Measurements from ENCODE around the gene KCNJ8. TPM values are rescaled to one million over a fixed set of nuclear protein-coding genes. Genes with fewer than 3 reads are reported as not detected.

The KCNJ8 gene
- total RNA-seq, 1 donor from 2014 or later: 0.66 TPM

GRCh38 chr12:21717767-21718166, 56.7 kb downstream of the KCNJ8 start:
- Mint-ChIP-seq H3K4me3 (ENCODE audit: unreplicated experiment) (no peak overlapping the region), H3K36me3 (ENCODE audit: unreplicated experiment) (no peaks in the 10 kb centered on the region), H3K4me1 (ENCODE audit: low read depth, unreplicated experiment) (peaks cover 6% of the 10 kb centered on the region), H3K9me3 (ENCODE audit: unreplicated experiment) (no peaks in the 10 kb centered on the region), H3K27ac (ENCODE audit: unreplicated experiment) (no peak overlapping the region), H3K27me3 (ENCODE audit: unreplicated experiment) (no peaks in the 10 kb centered on the region)
- TF ChIP-seq, protein P1, sequence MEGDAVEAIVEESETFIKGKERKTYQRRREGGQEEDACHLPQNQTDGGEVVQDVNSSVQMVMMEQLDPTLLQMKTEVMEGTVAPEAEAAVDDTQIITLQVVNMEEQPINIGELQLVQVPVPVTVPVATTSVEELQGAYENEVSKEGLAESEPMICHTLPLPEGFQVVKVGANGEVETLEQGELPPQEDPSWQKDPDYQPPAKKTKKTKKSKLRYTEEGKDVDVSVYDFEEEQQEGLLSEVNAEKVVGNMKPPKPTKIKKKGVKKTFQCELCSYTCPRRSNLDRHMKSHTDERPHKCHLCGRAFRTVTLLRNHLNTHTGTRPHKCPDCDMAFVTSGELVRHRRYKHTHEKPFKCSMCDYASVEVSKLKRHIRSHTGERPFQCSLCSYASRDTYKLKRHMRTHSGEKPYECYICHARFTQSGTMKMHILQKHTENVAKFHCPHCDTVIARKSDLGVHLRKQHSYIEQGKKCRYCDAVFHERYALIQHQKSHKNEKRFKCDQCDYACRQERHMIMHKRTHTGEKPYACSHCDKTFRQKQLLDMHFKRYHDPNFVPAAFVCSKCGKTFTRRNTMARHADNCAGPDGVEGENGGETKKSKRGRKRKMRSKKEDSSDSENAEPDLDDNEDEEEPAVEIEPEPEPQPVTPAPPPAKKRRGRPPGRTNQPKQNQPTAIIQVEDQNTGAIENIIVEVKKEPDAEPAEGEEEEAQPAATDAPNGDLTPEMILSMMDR (IDR thresholded peaks at IDR 0.05; ENCODE audit: partially characterized antibody, unreplicated experiment): no peak
- DNase-seq: no peak

GRCh38 chr12:21715386-21715785, 59.1 kb downstream of the KCNJ8 start:
- Mint-ChIP-seq H3K9me3 (ENCODE audit: unreplicated experiment) (no peaks in the 10 kb centered on the region), H3K36me3 (ENCODE audit: unreplicated experiment) (no peaks in the 10 kb centered on the region)

More at GRCh38 chr12:21715386-21715785, 59.1 kb downstream of the KCNJ8 start:
- TF ChIP-seq, protein P1 (IDR thresholded peaks at IDR 0.05; ENCODE audit: partially characterized antibody, unreplicated experiment): no peak
- no peak for DNase-seq
- Mint-ChIP-seq H3K4me3 (ENCODE audit: unreplicated experiment) (no peak overlapping the region), H3K27ac (ENCODE audit: unreplicated experiment) (no peak overlapping the region), H3K27me3 (ENCODE audit: unreplicated experiment) (no peaks in the 10 kb centered on the region), H3K4me1 (ENCODE audit: low read depth, unreplicated experiment) (peaks cover 6% of the 10 kb centered on the region)

Other genes starting within 250 kb of the KCNJ8 start
- not detected for gene SPX, start 248.4 kb downstream of the KCNJ8 start, total RNA-seq (ENCODE audit: unreplicated experiment)
- gene GYS2, start 169.9 kb downstream of the KCNJ8 start, total RNA-seq (ENCODE audit: unreplicated experiment): not detected
- 539 TPM for gene LDHB, start 116.9 kb downstream of the KCNJ8 start, total RNA-seq (ENCODE audit: unreplicated experiment)
- 17.7 TPM for gene ABCC9, start 166.7 kb upstream of the KCNJ8 start, total RNA-seq (ENCODE audit: unreplicated experiment)

Data from glutamatergic neuron (in vitro differentiated cells).